NK-92 treated with Interleukin-12 subunit alpha and Interleukin-12 subunit beta, amount 100 ng/mL, for 24 hours (cell line): Measurements from ENCODE around the gene DNAJC30.

ENCODE experiments used
- DNase-seq: peaks from one replicate; lab custom pipeline; 2025; lab: John Stamatoyannopoulos, UW

The DNAJC30 gene

DNA sequence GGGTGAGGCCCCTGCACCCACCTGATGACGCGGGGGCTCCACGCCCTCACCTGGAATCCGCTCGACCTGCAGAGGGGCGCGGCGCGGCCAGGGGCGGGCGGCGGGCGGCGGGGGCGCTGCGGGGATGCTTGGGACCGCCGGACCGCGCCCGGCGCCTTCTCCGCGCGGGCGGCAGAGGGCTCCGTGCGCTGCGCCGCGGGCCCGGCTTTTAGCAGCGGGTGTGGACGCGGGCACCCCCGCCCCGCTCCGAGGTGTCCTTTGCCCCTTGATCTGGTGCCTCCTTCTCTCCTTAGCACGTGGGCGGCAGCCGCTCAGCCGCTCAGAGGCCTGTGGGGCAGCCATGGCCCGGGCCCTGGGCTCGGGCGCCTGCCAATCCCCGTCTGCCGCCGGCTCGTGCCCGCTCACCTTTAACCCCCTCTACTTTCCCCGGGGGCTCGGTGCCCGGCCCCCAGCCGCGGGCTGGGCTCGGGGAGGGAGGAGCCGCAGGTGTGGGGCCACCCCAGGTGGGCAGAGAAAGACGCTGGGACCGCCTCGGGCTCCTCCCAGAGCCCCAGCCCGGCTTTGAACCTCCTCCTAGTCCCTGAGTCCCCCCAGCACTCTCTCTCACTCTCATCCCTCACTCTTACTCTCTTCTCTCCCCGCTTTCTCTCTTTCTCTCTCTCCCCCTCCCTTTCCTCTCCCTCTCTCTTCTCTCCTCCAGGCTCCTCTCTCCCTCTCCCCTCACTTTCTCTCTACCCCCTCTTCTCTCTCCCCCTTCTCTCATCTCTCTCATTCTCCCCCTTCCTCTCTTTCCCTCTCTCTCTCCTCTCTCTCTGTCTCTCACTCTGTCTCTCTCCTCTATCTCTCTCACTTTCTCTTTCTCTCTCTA is 35.3 kb downstream of the DNAJC30 start:
- DNase-seq = no peak

GRCh38 chr7:73646785-73647724 is 36.2 kb downstream of the DNAJC30 start:
- DNase-seq = no peak

DNA sequence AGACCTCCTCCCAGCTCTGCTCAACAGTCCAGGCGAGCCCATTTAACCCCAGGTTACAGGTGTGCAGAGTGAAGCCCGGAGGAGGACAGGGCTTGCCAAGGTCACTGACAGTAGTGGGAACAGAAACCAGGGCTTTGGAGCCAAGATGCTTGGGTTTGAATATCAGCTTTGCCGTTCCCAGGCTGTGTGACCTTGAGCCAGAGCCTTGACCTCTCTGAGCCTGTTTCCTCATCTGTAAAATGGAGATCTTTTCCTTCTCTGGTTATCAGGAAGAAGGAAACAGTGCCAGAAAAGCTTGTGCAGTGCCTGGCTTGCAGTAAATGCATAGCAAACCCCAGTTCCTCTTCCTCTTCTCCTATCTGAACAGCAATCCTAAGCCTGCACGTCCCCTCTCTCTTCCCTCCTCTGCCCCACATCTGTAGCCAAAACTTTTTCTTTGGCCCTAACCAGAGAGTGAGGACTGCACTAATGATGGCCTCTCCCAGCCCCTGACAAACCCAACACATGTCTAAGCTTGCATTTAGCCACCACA is 37.5 kb downstream of the DNAJC30 start:
- DNase-seq = no peak

DNA sequence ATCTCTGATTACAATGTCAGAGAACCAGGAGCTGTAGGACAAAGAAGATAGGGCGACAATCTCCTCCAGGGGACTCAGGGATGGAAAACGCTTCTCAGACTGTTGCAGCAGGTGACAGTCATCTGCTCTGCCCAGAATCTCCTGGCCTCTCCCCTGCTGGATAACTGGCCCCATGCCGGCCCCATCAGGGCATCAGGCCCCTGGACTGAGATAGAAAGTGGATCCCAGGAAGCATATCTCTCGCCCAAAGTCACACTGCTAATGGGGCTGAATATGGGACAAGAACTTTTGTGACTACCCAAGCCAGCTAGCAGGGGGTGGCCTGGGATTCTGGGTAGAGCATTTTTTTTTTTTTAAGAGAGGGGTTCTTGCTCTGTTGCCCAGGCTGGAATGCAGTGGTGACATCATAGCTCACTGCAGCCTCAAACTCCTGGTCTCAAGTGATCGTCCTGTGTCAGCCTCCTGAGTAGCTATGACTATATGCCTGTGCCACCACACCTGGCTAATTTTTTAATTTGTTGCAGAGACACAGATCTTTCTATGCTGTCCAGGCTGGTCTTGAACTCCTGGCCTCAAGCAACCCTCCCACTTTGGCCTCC is 38.5 kb downstream of the DNAJC30 start:
- no peak for DNase-seq

DNA sequence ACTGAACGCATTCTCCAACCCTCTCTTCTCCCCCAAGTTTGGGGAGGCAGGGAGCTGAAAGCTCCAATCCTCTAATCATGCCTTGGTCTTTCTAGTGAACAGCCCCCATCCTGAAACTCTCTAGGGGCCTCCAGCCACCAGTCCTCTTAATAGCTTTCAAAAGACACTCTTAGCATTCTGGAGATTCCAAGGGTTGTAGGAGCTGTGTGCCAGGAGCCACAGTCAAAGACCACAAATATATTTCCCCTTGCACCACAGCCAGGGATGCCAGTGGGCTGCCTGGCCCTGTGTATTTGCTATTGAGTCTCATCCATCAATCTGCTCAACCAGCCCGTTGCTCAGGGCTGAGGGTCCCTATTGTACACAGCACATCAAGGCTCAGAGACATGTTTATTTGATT is 40.4 kb downstream of the DNAJC30 start:
- DNase-seq = no peak

GRCh38 chr7:73638911-73639310 is 44.3 kb downstream of the DNAJC30 start:
- DNase-seq = no peak

DNA sequence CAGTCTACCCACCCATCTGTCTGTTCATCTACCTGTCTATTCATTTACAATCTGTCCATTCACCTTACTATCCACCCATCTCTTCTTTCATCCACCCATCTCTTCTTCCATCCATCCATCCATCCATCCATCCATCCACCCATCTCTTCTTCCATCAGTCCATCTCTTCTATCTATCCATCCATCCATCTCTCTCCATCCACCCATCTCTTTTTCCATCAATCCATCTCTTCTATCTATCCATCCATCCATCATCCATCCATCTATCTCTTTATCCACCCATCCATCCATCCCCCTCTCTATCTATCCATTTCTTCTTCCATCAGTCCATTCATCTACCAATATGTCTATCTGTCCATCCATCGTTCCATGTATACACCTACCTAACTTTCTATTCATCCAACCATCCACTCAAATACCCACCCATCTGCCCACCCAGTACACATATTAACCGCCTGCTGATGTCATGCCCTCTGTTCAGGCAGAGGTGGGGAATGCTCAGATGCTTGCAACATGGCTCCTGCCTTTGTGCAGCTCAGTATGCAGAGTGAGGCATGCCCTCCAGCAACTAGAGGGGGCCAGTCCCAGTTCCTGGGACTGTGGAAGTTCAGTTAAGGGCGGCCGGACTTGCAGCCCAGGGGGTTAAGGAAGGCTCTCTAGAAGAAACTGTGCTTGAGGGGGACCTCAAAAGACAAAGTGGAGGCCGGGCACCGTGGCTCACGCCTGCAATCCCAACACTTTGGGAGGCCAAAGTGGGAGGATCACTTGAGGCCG is 47.6 kb downstream of the DNAJC30 start:
- no peak for DNase-seq

- DNase-seq = no peak
These were observed 49.4 kb downstream of the DNAJC30 start for GRCh38 chr7:73633844-73634243.

DNA sequence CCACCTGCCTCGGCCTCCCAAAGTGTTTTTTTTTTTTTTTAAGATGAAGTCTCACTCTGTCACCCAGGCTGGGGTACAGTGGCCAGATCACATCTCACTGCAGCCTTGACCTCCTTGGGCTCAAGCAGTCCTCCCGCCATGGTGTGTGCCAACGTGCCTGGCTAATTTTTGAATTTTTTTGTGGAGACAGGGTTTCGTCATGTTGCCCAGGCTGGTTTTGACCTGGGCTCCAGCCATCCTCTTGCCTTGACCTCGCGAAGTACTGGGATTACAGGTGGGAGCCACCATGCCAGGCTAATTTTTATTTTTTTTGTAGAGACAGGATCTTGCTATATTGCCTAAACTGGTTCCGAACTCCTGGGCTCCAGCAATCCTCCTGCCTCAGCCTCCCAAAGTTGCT is 49.9 kb downstream of the DNAJC30 start:
- no peak for DNase-seq

- no peak for DNase-seq
These were observed 51.7 kb downstream of the DNAJC30 start for GRCh38 chr7:73631558-73631957.
